HCT116 (cell line): ENCODE measurements around the gene PRSS22.

ENCODE experiments used
- EGR1 ChIP-seq: IDR thresholded peaks from 2 replicates; pipeline ENCODE4 v1.6.1; 2012; ENCODE audit warnings: low read depth
- EZH2 ChIP-seq: fragments of 200-600 bp; sonication (generic); IDR thresholded peaks from 2 replicates; pipeline ENCODE4 v1.6.1; 2017; ENCODE audit warnings: antibody characterized with exemption, mixed run types
- FOSL1 ChIP-seq: IDR thresholded peaks from 2 replicates; pipeline ENCODE4 v1.6.1; 2012; ENCODE audit warnings: low read depth
- POLR2A ChIP-seq: IDR thresholded peaks from 2 replicates; pipeline ENCODE4 v1.7.0; 2011; ENCODE audit warnings: borderline replicate concordance; ENCODE audit not compliant: insufficient read depth, insufficient read length; ENCODE audit errors: extremely low read depth
- POLR2AphosphoS5 ChIP-seq: IDR thresholded peaks from 2 replicates; pipeline ENCODE4 v1.6.1; 2011; ENCODE audit warnings: mild to moderate bottlenecking, low read depth, low read length, moderate library complexity
- ZNF274 ChIP-seq: fragments of 200-500 bp; sonication (Bioruptor generic); IDR thresholded peaks from 2 replicates; pipeline ENCODE4 v1.6.1; 2014; ENCODE audit warnings: mild to moderate bottlenecking, low read depth, low read length, inconsistent platforms
- TF ChIP-seq, protein P1 (sequence below), 3 experiments: fragments of 200-600 bp in 1 of 3; sonication (generic) in 1 of 3; IDR thresholded peaks in 2 of 3; conservative IDR thresholded peaks in 1 of 3; 2 replicates each; pipeline ENCODE4 v1.5.1; 2012 to 2017; ENCODE audit warnings: low read depth in 2 of 3, low read length in 2 of 3, antibody characterized with exemption in 1 of 3, borderline replicate concordance in 1 of 3, control low read depth in 1 of 3, mild to moderate bottlenecking in 1 of 3, mixed read lengths in 1 of 3, mixed run types in 1 of 3, moderate library complexity in 1 of 3; ENCODE audit not compliant: insufficient read depth in 1 of 3

DNA sequence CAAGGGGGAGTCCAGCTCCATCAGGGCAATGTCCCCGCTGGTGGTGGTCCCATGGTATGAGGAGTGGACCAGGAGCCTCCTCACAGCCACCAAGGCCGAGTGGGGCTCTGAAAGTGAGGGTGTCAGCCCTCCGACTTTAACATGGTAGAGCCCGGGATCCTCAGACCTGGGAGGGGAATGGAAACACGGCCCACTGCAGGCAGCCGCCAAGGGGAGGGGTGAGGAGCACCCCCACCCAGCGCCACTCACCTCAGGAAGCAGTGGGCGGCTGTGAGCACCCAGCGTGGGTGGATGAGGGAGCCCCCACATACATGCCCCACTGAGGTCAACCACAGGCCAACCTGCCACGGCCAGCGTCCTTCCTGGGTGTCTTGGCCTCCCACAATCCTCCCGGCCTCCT, 17.1 kb downstream of the PRSS22 start:
- TF ChIP-seq, protein P1, sequence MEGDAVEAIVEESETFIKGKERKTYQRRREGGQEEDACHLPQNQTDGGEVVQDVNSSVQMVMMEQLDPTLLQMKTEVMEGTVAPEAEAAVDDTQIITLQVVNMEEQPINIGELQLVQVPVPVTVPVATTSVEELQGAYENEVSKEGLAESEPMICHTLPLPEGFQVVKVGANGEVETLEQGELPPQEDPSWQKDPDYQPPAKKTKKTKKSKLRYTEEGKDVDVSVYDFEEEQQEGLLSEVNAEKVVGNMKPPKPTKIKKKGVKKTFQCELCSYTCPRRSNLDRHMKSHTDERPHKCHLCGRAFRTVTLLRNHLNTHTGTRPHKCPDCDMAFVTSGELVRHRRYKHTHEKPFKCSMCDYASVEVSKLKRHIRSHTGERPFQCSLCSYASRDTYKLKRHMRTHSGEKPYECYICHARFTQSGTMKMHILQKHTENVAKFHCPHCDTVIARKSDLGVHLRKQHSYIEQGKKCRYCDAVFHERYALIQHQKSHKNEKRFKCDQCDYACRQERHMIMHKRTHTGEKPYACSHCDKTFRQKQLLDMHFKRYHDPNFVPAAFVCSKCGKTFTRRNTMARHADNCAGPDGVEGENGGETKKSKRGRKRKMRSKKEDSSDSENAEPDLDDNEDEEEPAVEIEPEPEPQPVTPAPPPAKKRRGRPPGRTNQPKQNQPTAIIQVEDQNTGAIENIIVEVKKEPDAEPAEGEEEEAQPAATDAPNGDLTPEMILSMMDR (IDR thresholded peaks at IDR 0.05 in 2 of 3, conservative IDR thresholded peaks at IDR 0.05 in 1 of 3; ENCODE audit: borderline replicate concordance in 1 of 3, insufficient read depth in 1 of 3, low read depth in 2 of 3, low read length in 2 of 3), result no peak
- TF ChIP-seq EGR1 (no peak), ZNF274 (no peak), POLR2A (no peak), FOSL1 (no peak), POLR2AphosphoS5 (no peak), EZH2 (no peak)
